Prostate gland (tissue), 2 donors: ENCODE measurements around the gene TNS3. TPM values are rescaled to one million over a fixed set of nuclear protein-coding genes. Genes with fewer than 3 reads are reported as not detected.

Experiments
- DNase-seq: peaks from one replicate; pipeline ENCODE4 v3.0.0-alpha.2; 2019; ENCODE audit warnings: low spot score
- H3K27ac ChIP-seq, 2 donors: fragments of 200-600 bp; sonication (generic); 2 replicates each; pipeline ENCODE4 v1.5.1; 2017 to 2019
- H3K27me3 ChIP-seq: fragments of 200-600 bp; sonication (generic); replicated peaks from 2 replicates; pipeline ENCODE4 v1.5.1; 2019; ENCODE audit not compliant: insufficient read depth
- H3K36me3 ChIP-seq, 2 donors: fragments of 200-600 bp; sonication (generic); 1 replicate in 1 of 2; 2 replicates in 1 of 2; pipeline versions ENCODE4 v1.5.1 to v1.8.1; 2017 to 2019
- H3K4me1 ChIP-seq: fragments of 200-600 bp; sonication (generic); replicated peaks from 2 replicates; pipeline ENCODE4 v1.5.1; 2019
- H3K4me3 ChIP-seq, 2 donors: fragments of 200-600 bp; sonication (generic); 2 replicates each; pipeline ENCODE4 v1.5.1; 2017 to 2019
- H3K9me3 ChIP-seq: fragments of 200-600 bp; sonication (generic); 2 replicates; pipeline ENCODE4 v1.5.1; 2017
- CTCF ChIP-seq, 4 experiments: fragments of 200-600 bp in 2 of 4; fragments of 450-650 bp in 2 of 4; sonication (generic) in 2 of 4; IDR thresholded peaks; 1 replicate in 3 of 4; 2 replicates in 1 of 4; pipeline ENCODE4 v1.5.1; 2016 to 2019; ENCODE audit warnings: antibody characterized with exemption in 4 of 4, mild to moderate bottlenecking in 2 of 4, moderate library complexity in 2 of 4
- POLR2A ChIP-seq: fragments of 450-650 bp; IDR thresholded peaks from one replicate; pipeline ENCODE4 v1.6.1; 2016; ENCODE audit warnings: antibody characterized with exemption, mild to moderate bottlenecking
- POLR2AphosphoS5 ChIP-seq: sonication (generic); formaldehyde crosslinking; IDR thresholded peaks from one replicate; pipeline ENCODE4 v1.6.1; 2017; ENCODE audit warnings: antibody characterized with exemption
- WGBS: methylation state at CpG from one replicate; pipeline ENCODE4 v1.1.5; 2018; 5-methylcytosine and 5-hydroxymethylcytosine counted together
- intact Hi-C: fragments of 100-400 bp; cut with DNase I; formaldehyde crosslinking; loops from one replicate; pipeline ENCODE4 v1.14.2; 2022
- total RNA-seq, 2 donors: library from RNA; depleted of rRNA; stranded (reverse); fragments of >200 nt; gene quantifications; one replicate each; pipeline ENCODE4 v1.1.0, GENCODE V29; 2016

The TNS3 gene
- total RNA-seq, 2 donors from 2014 or later = 19.5 to 95.8 TPM

GRCh38 chr7:47308808-47309207 is 273.1 kb downstream of the TNS3 start:
- no peak overlapping the region for H3K27ac ChIP-seq
- no peak overlapping the region for H3K4me3 ChIP-seq
- no peak for TF ChIP-seq POLR2AphosphoS5
- TF ChIP-seq POLR2A = no peak
- no peak for TF ChIP-seq CTCF (IDR thresholded peaks at IDR 0.05)
- no peaks in the 10 kb centered on the region for H3K9me3 ChIP-seq
- intact Hi-C loops = no loop called here
- H3K27me3 ChIP-seq = no peaks in the 10 kb centered on the region
- no peak for DNase-seq
- H3K4me1 ChIP-seq = no peaks in the 10 kb centered on the region
- H3K36me3 ChIP-seq = no peaks in the 10 kb centered on the region
- WGBS = 98% methylated on average over 6 of the region's 6 CpGs

- TF ChIP-seq POLR2AphosphoS5 (no peak), POLR2A (no peak), CTCF (IDR thresholded peaks at IDR 0.05) (no peak)
- H3K9me3 ChIP-seq = no peaks in the 10 kb centered on the region
- H3K4me1 ChIP-seq = no peaks in the 10 kb centered on the region
- intact Hi-C loops = no loop called here
- 94% methylated on average over 3 of the region's 3 CpGs for WGBS
- H3K36me3 ChIP-seq = no peaks in the 10 kb centered on the region
- no peaks in the 10 kb centered on the region for H3K27me3 ChIP-seq
- H3K4me3 ChIP-seq = no peak overlapping the region
- H3K27ac ChIP-seq = no peak overlapping the region
- DNase-seq = no peak
Observed at GRCh38 chr7:47307311-47307710, 274.6 kb downstream of the TNS3 start.

GRCh38 chr7:47304727-47305719 is 276.9 kb downstream of the TNS3 start:
- Histone ChIP-seq H3K4me3 (no peak overlapping the region), H3K9me3 (no peaks in the 10 kb centered on the region), H3K36me3 (peaks cover 0 to 3% of the 10 kb centered on the region in 2 donors), H3K27ac (no peak overlapping the region), H3K4me1 (no peaks in the 10 kb centered on the region), H3K27me3 (no peaks in the 10 kb centered on the region)
- intact Hi-C loops = no loop called here
- WGBS = 89% methylated on average over 27 of the region's 27 CpGs
- no peak for TF ChIP-seq POLR2A
- no peak for TF ChIP-seq POLR2AphosphoS5
- TF ChIP-seq CTCF (IDR thresholded peaks at IDR 0.05) = no peak
- DNase-seq = no peak

- no peak overlapping the region for H3K4me3 ChIP-seq
- WGBS = 91% methylated on average over 22 of the region's 22 CpGs
- H3K36me3 ChIP-seq = peaks cover 0 to 3% of the 10 kb centered on the region in 2 donors
- no peaks in the 10 kb centered on the region for H3K4me1 ChIP-seq
- intact Hi-C loops = no loop called here
- H3K27me3 ChIP-seq = no peaks in the 10 kb centered on the region
- no peak for TF ChIP-seq POLR2AphosphoS5
- TF ChIP-seq POLR2A = no peak
- TF ChIP-seq CTCF (IDR thresholded peaks at IDR 0.05) = no peak
- H3K9me3 ChIP-seq = no peaks in the 10 kb centered on the region
- DNase-seq = no peak
- H3K27ac ChIP-seq = no peak overlapping the region
Observed at GRCh38 chr7:47303695-47304453, 278.0 kb downstream of the TNS3 start.
